ENCODE results near the gene NDUFS7.
"Not testable (repeated sequence)": the region's sequence is repeated elsewhere in the genome, so short reads cannot be mapped to it uniquely, and the experiment has no call there.

Gene NDUFS7

GRCh38 chr19:1417681-1418495 is 34.2 kb downstream of the NDUFS7 start:
- no peak for DNase-seq (ENCODE audit: low spot score)

- DNase-seq (ENCODE audit: low spot score): no peak
Observed at GRCh38 chr19:1418496-1418775, 34.7 kb downstream of the NDUFS7 start.

- DNase-seq (ENCODE audit: low spot score): no peak
Observed at GRCh38 chr19:1418951-1419738, 35.4 kb downstream of the NDUFS7 start.

- not testable (repeated sequence) for DNase-seq (ENCODE audit: low spot score)
Observed at GRCh38 chr19:1420085-1420484, 36.4 kb downstream of the NDUFS7 start.

GRCh38 chr19:1420590-1420989 is 36.9 kb downstream of the NDUFS7 start:
- DNase-seq (ENCODE audit: low spot score): no peak

DNA sequence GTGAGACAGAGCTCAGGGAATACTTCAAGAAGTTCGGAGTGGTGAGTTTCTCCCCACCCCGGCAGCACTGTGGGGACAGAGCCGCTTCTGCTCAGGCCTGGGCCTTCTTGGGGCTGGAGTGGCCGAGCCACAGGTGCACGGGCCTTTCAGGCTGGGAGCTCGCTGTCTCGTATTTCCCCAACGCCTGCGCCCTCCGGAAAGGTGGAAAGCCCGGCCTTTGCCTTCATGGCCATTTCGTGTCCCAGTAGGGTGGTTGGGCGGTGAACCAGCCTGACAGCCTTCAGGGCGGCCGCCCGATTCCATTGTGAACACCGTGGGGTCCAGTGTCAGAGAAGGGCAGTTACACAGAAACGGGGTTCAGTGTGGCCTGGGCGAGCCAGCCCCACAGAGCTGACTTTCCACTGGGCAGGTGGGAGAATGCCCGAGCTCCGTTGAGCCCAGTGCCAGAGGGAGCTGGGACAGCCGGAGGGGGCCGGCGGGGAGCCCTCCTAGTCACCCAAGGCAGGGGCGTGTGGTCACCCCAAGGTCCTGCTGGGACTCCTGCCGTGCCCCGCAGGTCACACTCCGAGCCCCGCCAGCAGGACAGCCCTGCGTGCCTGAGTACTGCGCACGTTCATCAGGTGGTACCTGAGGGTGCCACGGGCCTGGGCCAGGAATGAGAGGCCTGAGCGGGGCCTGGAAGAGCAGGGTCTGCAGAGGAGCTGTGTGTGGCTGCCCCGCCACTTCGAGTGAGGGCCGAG is 37.7 kb downstream of the NDUFS7 start:
- DNase-seq (ENCODE audit: low spot score): no peak

GRCh38 chr19:1421958-1422305 is 38.2 kb downstream of the NDUFS7 start:
- no peak for DNase-seq (ENCODE audit: low spot score)

DNA sequence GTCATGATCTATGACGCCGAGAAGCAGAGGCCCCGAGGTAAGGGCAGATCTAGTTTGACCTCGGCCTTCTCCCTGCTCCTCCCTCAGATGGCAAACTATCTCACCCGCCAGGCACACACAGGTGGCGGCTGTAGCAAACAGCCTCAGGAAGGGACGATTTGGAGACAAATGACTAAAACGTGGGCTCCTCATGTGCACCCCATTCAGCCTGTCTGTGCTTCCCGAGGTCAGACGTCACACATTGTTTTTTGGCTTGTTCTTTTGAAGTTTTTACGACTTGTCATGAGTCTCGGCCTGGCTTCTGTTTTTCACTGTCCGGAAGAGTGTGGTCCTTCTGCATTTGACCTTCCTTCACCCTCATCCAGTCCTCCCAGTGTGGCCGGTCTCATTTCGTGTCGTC is 38.7 kb downstream of the NDUFS7 start:
- DNase-seq (ENCODE audit: low spot score): no peak

GRCh38 chr19:1422943-1423342 is 39.2 kb downstream of the NDUFS7 start:
- no peak for DNase-seq (ENCODE audit: low spot score)

GRCh38 chr19:1423436-1424191 is 39.9 kb downstream of the NDUFS7 start:
- no peak for DNase-seq (ENCODE audit: low spot score)

DNA sequence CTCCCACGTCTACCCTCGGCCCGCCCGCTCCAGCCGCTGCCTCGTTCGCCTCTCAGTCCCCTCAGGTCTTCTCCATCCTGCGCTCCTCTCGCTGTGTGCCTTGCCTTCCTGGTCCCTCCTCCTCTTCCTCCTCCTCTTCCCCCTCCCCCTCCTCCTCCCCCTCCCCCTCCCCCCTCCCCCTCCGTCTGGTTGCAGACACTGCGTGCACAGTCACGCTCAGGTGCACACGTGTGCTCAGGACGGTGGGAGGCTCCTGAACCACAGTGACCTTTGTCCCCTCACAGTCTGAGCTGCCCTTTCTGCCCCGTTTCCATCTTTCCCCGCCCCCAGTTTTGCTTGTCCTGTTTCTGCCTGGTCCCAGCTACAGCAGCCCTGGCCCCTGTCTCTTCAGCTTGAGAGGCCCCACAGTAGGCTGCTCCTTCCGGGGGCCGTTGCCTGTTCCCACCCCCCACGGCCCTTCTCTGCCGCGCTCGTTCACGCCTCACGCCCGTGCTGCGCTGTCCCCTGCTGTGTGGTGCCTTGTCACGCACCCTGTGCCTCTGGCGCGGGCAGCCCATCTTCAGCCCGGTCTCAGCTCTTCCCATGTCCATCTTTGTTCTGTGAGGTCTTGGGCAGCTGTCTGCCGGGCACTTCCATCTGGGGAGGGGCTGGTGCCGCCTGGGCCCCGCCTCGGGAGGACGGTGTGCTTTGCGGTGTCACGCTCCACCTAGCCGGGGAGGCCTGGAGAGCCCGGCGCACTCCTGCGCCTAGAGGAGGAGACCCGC is 40.7 kb downstream of the NDUFS7 start:
- DNase-seq (ENCODE audit: low spot score): no peak

DNA sequence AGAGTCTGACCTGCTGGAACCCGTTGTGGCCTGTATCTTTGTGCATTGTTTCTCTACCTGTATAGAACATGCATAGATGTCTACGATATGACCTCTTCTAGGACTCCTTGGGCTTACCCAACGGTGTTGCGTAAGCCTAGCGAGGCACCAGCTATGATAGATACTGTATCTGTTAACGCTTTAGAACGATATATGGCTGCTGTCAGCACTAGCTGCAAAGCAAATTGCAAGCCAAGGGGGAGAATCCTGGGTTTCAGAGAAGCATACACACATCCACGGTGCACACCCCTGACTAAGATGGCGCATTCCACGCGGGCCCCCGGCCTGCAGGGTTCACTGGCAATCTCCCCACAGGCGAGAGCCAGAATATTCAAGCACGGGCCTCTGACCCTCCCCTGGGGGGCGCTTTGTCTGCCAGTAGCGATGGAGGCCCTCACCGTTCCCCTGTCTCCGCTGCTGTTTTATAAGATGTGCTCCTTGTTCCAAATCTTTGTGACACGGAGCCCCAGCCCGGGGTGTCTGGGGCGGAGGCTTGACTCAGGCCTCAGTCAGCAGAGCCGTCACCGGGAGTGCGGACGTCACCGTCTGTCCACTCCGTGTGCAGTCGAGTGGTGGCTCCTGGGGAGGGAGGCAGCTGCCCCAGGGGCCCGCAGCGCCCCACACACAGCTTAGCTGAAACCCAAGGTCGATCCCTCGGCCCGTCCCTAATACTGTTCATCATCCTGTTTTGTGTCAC is 41.6 kb downstream of the NDUFS7 start:
- no peak for DNase-seq (ENCODE audit: low spot score)

- no peak for DNase-seq (ENCODE audit: low spot score)
Observed at GRCh38 chr19:1425902-1426301, 42.2 kb downstream of the NDUFS7 start.

- no peak for DNase-seq (ENCODE audit: low spot score)
Observed at GRCh38 chr19:1426736-1427135, 43.0 kb downstream of the NDUFS7 start.

DNA sequence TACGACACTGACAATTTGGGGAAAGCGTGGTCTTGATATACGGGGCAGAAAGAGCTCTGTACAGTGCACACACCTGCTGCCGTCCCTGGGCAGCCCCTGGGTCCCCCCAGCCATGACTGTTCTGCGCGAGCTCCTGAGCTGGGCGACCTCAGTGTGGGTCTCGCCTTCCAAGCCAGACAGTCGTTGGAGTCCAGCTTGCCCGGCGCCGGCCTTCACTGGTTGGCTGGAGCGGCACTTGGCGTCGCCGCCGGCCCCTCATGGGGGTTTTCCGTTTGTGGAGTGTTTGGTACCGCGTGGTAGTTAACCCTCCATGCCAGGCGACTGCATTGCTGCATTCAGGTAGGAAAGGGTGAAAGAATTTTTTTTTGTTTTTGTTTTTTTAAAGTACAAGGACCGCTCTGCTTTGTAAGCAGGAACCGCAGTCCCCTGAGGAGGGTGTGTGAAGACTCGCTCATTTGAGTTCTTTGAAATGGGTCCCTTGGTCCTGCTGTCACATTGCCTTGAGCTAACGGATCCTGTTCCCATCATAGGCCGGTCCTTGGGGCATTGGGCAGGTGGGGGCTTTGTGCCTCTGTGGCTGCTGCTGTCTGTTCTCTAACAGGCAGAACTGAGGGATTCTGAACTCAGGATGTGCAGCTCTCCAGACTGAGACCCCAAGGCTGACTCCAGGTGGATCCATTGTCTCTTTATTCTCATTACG is 43.7 kb downstream of the NDUFS7 start:
- DNase-seq (ENCODE audit: low spot score): no peak

DNA sequence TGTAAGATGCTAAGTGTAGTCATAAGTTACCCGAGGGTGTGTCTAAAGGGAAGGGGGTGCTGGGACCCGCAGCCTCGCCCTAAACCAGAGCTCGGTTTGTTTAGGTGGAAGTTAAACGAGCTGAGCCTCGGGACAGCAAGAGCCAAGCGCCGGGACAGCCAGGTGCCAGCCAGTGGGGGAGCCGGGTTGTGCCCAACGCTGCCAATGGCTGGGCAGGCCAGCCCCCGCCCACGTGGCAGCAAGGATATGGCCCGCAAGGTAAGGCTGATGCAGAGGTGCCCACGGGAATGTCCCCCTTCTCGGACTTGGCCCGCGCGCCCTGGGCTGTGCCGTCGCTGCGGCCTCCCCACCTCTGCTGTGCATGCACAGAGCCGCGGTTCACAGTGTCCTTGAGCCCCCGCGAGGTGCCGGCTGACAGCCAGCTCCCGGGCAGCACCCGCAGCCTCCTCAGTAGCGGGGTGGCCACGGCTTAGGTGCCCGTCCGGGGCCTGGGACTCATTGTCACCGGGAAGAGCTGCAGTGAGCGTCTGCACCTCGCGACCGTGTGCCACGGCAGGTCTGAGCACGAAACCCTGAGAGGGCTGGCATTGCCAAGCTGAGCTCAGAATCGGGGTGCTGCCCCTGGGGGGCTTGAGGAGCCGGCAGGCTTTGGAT is 45.2 kb downstream of the NDUFS7 start:
- no peak for DNase-seq (ENCODE audit: low spot score)

DNA sequence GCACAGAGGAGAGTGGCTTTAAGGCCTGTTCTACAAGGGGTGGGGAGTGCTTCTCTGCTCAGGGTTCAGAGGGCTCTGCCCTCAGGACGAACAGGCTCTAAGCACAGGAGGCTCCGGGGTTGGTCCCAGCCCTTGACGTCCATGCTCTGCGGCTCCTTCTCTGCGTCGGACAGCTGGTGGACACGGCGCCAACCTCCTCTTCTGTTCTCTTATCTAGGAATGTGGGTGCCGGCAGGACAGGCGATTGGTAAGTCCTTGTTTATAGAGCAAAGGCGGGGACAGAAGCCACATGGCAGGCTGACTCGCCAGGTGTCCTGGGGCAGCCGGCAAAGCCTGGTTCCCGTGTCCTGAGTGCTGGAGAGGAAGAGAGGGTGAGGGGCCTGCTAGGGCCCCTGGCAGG is 46.0 kb downstream of the NDUFS7 start:
- DNase-seq (ENCODE audit: low spot score): no peak

DNA sequence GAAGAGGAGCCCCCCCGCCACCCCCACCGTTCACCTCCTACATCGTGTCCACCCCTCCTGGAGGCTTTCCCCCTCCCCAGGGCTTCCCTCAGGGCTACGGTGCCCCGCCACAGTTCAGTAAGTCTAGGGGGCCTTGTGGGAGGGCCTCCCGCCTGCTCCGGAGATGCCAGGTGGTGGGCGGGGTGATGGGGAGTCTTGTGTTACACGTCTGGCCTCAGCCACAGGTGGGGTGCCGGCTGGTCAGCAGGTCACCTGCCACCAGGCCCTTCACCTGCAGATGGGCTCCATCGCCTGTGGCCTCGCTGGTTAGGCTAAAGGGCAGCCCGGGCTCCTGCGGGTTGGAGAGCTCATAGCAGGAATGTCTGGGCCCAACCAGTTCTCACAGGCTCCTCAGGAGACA is 46.5 kb downstream of the NDUFS7 start:
- DNase-seq (ENCODE audit: low spot score): no peak

DNA sequence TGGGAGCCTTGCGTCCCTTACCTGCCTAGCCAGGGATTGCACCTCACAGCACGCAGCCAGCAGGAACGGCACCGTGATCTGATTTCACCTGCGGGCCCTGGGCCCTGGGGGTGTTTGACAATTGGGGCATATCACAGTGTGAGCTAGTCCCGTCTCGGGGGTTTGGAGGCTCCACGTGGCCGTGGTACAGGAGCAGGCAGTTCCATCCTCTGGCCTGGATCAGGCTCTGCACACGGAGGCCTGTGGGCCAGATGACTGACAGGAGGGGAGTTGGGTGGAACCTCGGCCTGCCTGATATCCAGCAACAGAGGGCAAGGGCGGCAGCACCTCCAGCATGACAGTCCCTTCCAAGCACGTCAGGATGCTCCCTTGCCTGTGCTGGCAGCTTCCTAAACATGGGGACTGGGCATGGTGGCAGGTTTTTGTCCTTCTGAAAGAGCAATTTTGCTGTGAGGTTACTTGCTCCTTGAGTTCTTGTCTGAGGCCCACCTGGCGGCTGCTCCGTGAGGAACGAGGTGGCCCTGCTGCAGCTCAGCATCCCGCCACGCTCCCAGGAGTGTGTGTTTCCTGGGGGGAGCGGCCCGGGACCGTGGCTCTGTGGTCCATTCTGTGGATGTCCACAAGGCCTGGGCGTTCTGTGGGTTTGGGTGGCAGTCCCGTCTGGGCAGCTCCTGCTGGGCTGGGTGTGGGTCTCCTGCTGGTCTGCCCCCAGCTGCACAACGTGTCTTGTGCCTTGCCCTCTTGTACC is 48.2 kb downstream of the NDUFS7 start:
- DNase-seq (ENCODE audit: low spot score): no peak

Data from globus pallidus (tissue), 1 donor.